ENCODE measurements around the gene CCDC195. TPM values are rescaled to one million over a fixed set of nuclear protein-coding genes. Genes with fewer than 3 reads are reported as not detected.

Gene CCDC195
- total and polyA plus RNA-seq, 2 of the 4 experiments (the other 2 are of a cell fraction) = not detected

DNA sequence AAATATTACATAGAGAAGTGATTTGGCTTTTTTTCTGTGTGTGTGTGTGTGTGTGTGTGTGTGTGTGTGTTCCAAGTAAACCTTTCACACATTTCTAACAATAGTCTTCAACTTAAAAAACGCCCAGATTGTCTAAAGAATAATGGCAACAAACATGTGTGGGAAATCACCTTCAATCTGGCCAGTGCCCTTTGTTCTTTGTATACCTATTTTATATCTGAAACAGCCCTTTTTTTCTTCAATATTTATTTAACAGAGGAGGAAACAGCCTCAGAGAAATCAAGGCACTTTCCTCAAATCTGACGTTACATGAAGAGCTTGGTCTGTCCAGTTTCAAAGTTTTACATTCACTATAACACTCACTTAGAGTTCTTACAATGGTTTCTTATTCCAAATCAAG is 25.3 kb downstream of the CCDC195 start:
- H3K56ac ChIP-seq (ENCODE audit: extremely low read depth, insufficient read depth, low read length) = no peak overlapping the region
- H4K8ac ChIP-seq (ENCODE audit: low read depth in 2 of 2, low read length in 2 of 2) = no peak overlapping the region
- H4K91ac ChIP-seq (ENCODE audit: insufficient read depth, low read depth, low read length) = no peak overlapping the region
- no peaks in the 10 kb centered on the region for H3K9me3 ChIP-seq (ENCODE audit: control insufficient read depth, insufficient read depth, low read length)
- no peak overlapping the region for H2BK15ac ChIP-seq (ENCODE audit: low read depth, low read length)
- TF ChIP-seq, protein P1, sequence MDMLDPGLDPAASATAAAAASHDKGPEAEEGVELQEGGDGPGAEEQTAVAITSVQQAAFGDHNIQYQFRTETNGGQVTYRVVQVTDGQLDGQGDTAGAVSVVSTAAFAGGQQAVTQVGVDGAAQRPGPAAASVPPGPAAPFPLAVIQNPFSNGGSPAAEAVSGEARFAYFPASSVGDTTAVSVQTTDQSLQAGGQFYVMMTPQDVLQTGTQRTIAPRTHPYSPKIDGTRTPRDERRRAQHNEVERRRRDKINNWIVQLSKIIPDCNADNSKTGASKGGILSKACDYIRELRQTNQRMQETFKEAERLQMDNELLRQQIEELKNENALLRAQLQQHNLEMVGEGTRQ (IDR thresholded peaks at IDR 0.05; ENCODE audit: low read depth, low read length) = no peak
- in situ Hi-C loops (cut with MboI; ENCODE audit: low sequenced_read_pairs) = no loop called here
- no peak overlapping the region for H2AK9ac ChIP-seq (replicated peaks; ENCODE audit: low read depth, low read length, poor library complexity)
- H2BK20ac ChIP-seq (ENCODE audit: low read depth, low read length) = no peak overlapping the region
- no peaks in the 10 kb centered on the region for H3K4me1 ChIP-seq (ENCODE audit: control insufficient read depth, insufficient read depth, low read length)
- H2BK120ac ChIP-seq (ENCODE audit: low read depth, low read length) = no peak overlapping the region
- H3K23ac ChIP-seq (ENCODE audit: low read depth, low read length) = no peak overlapping the region
- ChIA-PET POLR2A (ENCODE audit: unreplicated experiment) (no interaction called here), CTCF (no interaction called here)
- no peak overlapping the region for H3K4me3 ChIP-seq (ENCODE audit: insufficient read depth, low read depth, low read length)
- no TSS peak for BruUV-seq (replicated peaks)
- DNase-seq = no peak
- H3K27ac ChIP-seq (ENCODE audit: insufficient read depth, low read length) = no peak overlapping the region
- peaks cover 8% of the 10 kb centered on the region; the same call in 1 of the 2 replicates for H3K27me3 ChIP-seq (ENCODE audit: control insufficient read depth, insufficient read depth, low read length)
- H3K18ac ChIP-seq (ENCODE audit: low read depth, low read length) = no peak overlapping the region
- intact Hi-C loops (cut with micrococcal nuclease) = no loop called here
- H3K4me2 ChIP-seq (ENCODE audit: low read depth, low read length) = no peak overlapping the region
- WGBS, 2 experiments (ENCODE audit: extremely low coverage in 2 of 2, insufficient read length in 1 of 2) = 50% methylated on average over 1 of the region's 2 CpGs; no CpG with 5 or more reads in 1 of the 2 experiments
- H2AK5ac ChIP-seq (ENCODE audit: low read depth, low read length) = no peak overlapping the region
- H3K36me3 ChIP-seq (ENCODE audit: control insufficient read depth, insufficient read depth, low read length) = no peaks in the 10 kb centered on the region
- H3K9ac ChIP-seq (ENCODE audit: low read depth, low read length) = no peak overlapping the region
- no peak overlapping the region for H2BK5ac ChIP-seq (ENCODE audit: low read depth, low read length, poor library complexity, severe bottlenecking)
- ATAC-seq (ENCODE audit: low read depth) = no peak
- H2AFZ ChIP-seq (replicated peaks; ENCODE audit: low read length, poor library complexity) = no peak overlapping the region
- H4K20me1 ChIP-seq (ENCODE audit: insufficient read depth, low read length) = no peaks in the 10 kb centered on the region
- H4K5ac ChIP-seq (ENCODE audit: low read depth, low read length) = no peak overlapping the region
- no peak overlapping the region for H3K14ac ChIP-seq (replicated peaks; ENCODE audit: low read depth, low read length)
- H3K79me1 ChIP-seq (ENCODE audit: low read depth in 1 of 2, low read length in 2 of 2) = no peaks in the 10 kb centered on the region
- H3K4ac ChIP-seq (ENCODE audit: low read depth, low read length) = no peak overlapping the region
- dilution Hi-C loops (cut with HindIII; ENCODE audit: low sequenced_read_pairs, unreplicated experiment) = no loop called here
- no peaks in the 10 kb centered on the region for H3K9me1 ChIP-seq (ENCODE audit: insufficient read depth, low read length)

Data from IMR-90 (cell line).